WERI-Rb-1 (cell line): ENCODE measurements around the gene RABEPK.
"Not testable (repeated sequence)": the region's sequence is repeated elsewhere in the genome, so short reads cannot be mapped to it uniquely, and the experiment has no call there.

Experiments used
- DNase-seq: peaks from one replicate; pipeline ENCODE4 v3.0.0-alpha.2; 2020
- H3K27ac ChIP-seq: fragments of 250-450 bp; sonication (Bioruptor Pico); 2 replicates; pipeline ENCODE4 v1.5.1; 2020; ENCODE audit warnings: mild to moderate bottlenecking, moderate library complexity
- H3K27me3 ChIP-seq: fragments of 250-450 bp; sonication (Bioruptor Pico); 2 replicates; pipeline ENCODE4 v1.5.1; 2021; ENCODE audit warnings: mild to moderate bottlenecking, low read depth, moderate library complexity; ENCODE audit not compliant: insufficient read depth, severe bottlenecking
- H3K36me3 ChIP-seq: fragments of 250-450 bp; sonication (Bioruptor Pico); 2 replicates; pipeline ENCODE4 v1.5.1; 2020; ENCODE audit warnings: mild to moderate bottlenecking, moderate library complexity
- H3K4me3 ChIP-seq: 2 replicates; pipeline ENCODE4 v1.5.1; 2011; ENCODE audit warnings: low read depth, mild to moderate bottlenecking, control low read depth, low read length
- H3K9me3 ChIP-seq: fragments of 250-450 bp; sonication (Bioruptor Pico); 2 replicates; pipeline ENCODE4 v1.5.1; 2021; ENCODE audit warnings: mild to moderate bottlenecking, moderate library complexity; ENCODE audit not compliant: severe bottlenecking
- CTCF ChIP-seq: IDR thresholded peaks from 2 replicates; pipeline ENCODE4 v1.5.1; 2011; ENCODE audit warnings: low read depth, mild to moderate bottlenecking, control low read depth, inconsistent platforms, low read length

The RABEPK gene

GRCh38 chr9:125258160-125258785 lies 57.9 kb downstream of the RABEPK start:
- no peaks in the 10 kb centered on the region for H3K27me3 ChIP-seq
- H3K4me3 ChIP-seq, result no peak overlapping the region
- DNase-seq, result no peak
- no peak for TF ChIP-seq CTCF
- no peaks in the 10 kb centered on the region for H3K9me3 ChIP-seq
- H3K36me3 ChIP-seq, result peaks cover 4% of the 10 kb centered on the region
- H3K27ac ChIP-seq, result no peak overlapping the region

GRCh38 chr9:125258832-125259534 lies 58.6 kb downstream of the RABEPK start:
- Histone ChIP-seq H3K27ac (no peak overlapping the region), H3K27me3 (no peaks in the 10 kb centered on the region), H3K36me3 (peaks cover 10% of the 10 kb centered on the region), H3K4me3 (no peak overlapping the region), H3K9me3 (no peaks in the 10 kb centered on the region)
- no peak for TF ChIP-seq CTCF
- DNase-seq, result no peak

- DNase-seq, result no peak
- TF ChIP-seq CTCF, result no peak
- H3K27ac ChIP-seq, result no peak overlapping the region
- no peak overlapping the region for H3K4me3 ChIP-seq
- H3K36me3 ChIP-seq, result peaks cover 22% of the 10 kb centered on the region
- no peaks in the 10 kb centered on the region for H3K9me3 ChIP-seq
- H3K27me3 ChIP-seq, result no peaks in the 10 kb centered on the region
Measured at GRCh38 chr9:125260561-125260960, 60.2 kb downstream of the RABEPK start.

- Histone ChIP-seq H3K9me3 (no peaks in the 10 kb centered on the region), H3K4me3 (peak within 1 kb of the TSS; percentile 96), H3K36me3 (peaks cover 26% of the 10 kb centered on the region), H3K27ac (peak within 1 kb of the TSS; percentile 82), H3K27me3 (no peaks in the 10 kb centered on the region)
- TF ChIP-seq CTCF, result peak; percentile 60
- DNase-seq, result peak; percentile 96
Measured at GRCh38 chr9:125261501-125262293, 61.4 kb downstream of the RABEPK start, which contains the start of gene GAPVD1. GAPVD1 (plus strand) TSS chr9:125261826; CDS start chr9:125298922, 37,096 bp downstream.

- H3K9me3 ChIP-seq, result no peaks in the 10 kb centered on the region
- TF ChIP-seq CTCF, result no peak
- H3K27me3 ChIP-seq, result no peaks in the 10 kb centered on the region
- peak overlapping the region; percentile 96 for H3K4me3 ChIP-seq
- H3K36me3 ChIP-seq, result peaks cover 34% of the 10 kb centered on the region
- DNase-seq, result no peak
- peak overlapping the region; percentile 82 for H3K27ac ChIP-seq
Measured at GRCh38 chr9:125262294-125262991, 62.1 kb downstream of the RABEPK start.

- not testable (repeated sequence) for H3K9me3 ChIP-seq, H3K27ac ChIP-seq, H3K4me3 ChIP-seq, H3K27me3 ChIP-seq, DNase-seq
- H3K36me3 ChIP-seq, result peaks cover 35% of the 10 kb centered on the region
Measured at GRCh38 chr9:125264068-125264467, 63.7 kb downstream of the RABEPK start.
